Sigmoid colon (tissue), 7 donors: ENCODE results near the gene MLC1. TPM values are rescaled to one million over a fixed set of nuclear protein-coding genes. Genes with fewer than 3 reads are reported as not detected.

Experiments used
- DNase-seq: peaks from one replicate; pipeline ENCODE4 v3.0.0-alpha.2; 2019
- H3K27ac ChIP-seq, 4 donors: fragments of 200-600 bp; sonication (generic); one replicate each; pipeline ENCODE4 v1.5.1; 2016 to 2019; ENCODE audit warnings: mild to moderate bottlenecking in 1 of 4
- H3K27me3 ChIP-seq, 3 donors: fragments of 200-600 bp; sonication (generic); one replicate each; pipeline ENCODE4 v1.5.1; 2019; ENCODE audit warnings: mild to moderate bottlenecking in 1 of 3
- H3K36me3 ChIP-seq, 4 donors: fragments of 200-600 bp; sonication (generic); one replicate each; pipeline ENCODE4 v1.5.1; 2016 to 2019
- H3K4me1 ChIP-seq, 4 donors: fragments of 200-600 bp; sonication (generic); one replicate each; pipeline ENCODE4 v1.5.1; 2017 to 2019
- H3K4me3 ChIP-seq, 4 donors: fragments of 200-600 bp; sonication (generic); one replicate each; pipeline ENCODE4 v1.5.1; 2017 to 2019; ENCODE audit warnings: mild to moderate bottlenecking in 2 of 4, moderate library complexity in 1 of 4
- H3K9me3 ChIP-seq, 4 donors: fragments of 200-600 bp in 3 of 4; sonication (generic) in 3 of 4; one replicate each; pipeline versions ENCODE4 v1.5.1 to v1.6.1; 2013 to 2019
- EP300 ChIP-seq, 4 donors: sonication (generic); formaldehyde crosslinking; IDR thresholded peaks; one replicate each; pipeline ENCODE4 v1.6.1; 2017; ENCODE audit warnings: antibody characterized with exemption in 4 of 4
- POLR2A ChIP-seq, 2 donors: fragments of 450-650 bp; IDR thresholded peaks; one replicate each; pipeline ENCODE4 v1.6.1; 2016; ENCODE audit warnings: antibody characterized with exemption in 2 of 2, mild to moderate bottlenecking in 2 of 2, moderate library complexity in 2 of 2
- POLR2AphosphoS5 ChIP-seq, 4 donors: sonication (generic); formaldehyde crosslinking; IDR thresholded peaks; one replicate each; pipeline ENCODE4 v1.6.1; 2017; ENCODE audit warnings: antibody characterized with exemption in 4 of 4
- WGBS, 2 donors: extraction: QIAGEN DNeasy Blood & Tissue Kit; methylation state at CpG; one replicate each; pipeline ENCODE4 v1.1.7; 2013; 5-methylcytosine and 5-hydroxymethylcytosine counted together
- intact Hi-C: fragments of 100-400 bp; cut with DNase I; formaldehyde crosslinking; loops from one replicate; pipeline ENCODE4 v1.15.1; 2023
- polyA plus RNA-seq, 3 donors: library from polyadenylated mRNA; stranded (reverse); fragments of 200-250 nt; gene quantifications; one replicate each; pipeline ENCODE4 v1.2.3, GENCODE V29; 2013
- total RNA-seq, 4 donors: library from RNA; depleted of rRNA; stranded (reverse); fragments of >200 nt; gene quantifications; one replicate each; pipeline ENCODE4 v1.1.0, GENCODE V29; 2016
- TF ChIP-seq, protein P1 (sequence below), 4 experiments: fragments of 450-650 bp in 3 of 4; fragments of 200-600 bp in 1 of 4; IDR thresholded peaks; one replicate each; pipeline ENCODE4 v1.5.1; 2016 to 2019; ENCODE audit warnings: antibody characterized with exemption in 4 of 4, mild to moderate bottlenecking in 3 of 4, moderate library complexity in 2 of 4
- donor health status: healthy with polysubstance abuse.
- donor health status: Bipolar disorder and iron deficiency.
- donor health status: healthy.

The MLC1 gene
- total and polyA plus RNA-seq, 7 donors, result 0.14 to 0.23 (median 0.16) TPM; not detected in 4

DNA sequence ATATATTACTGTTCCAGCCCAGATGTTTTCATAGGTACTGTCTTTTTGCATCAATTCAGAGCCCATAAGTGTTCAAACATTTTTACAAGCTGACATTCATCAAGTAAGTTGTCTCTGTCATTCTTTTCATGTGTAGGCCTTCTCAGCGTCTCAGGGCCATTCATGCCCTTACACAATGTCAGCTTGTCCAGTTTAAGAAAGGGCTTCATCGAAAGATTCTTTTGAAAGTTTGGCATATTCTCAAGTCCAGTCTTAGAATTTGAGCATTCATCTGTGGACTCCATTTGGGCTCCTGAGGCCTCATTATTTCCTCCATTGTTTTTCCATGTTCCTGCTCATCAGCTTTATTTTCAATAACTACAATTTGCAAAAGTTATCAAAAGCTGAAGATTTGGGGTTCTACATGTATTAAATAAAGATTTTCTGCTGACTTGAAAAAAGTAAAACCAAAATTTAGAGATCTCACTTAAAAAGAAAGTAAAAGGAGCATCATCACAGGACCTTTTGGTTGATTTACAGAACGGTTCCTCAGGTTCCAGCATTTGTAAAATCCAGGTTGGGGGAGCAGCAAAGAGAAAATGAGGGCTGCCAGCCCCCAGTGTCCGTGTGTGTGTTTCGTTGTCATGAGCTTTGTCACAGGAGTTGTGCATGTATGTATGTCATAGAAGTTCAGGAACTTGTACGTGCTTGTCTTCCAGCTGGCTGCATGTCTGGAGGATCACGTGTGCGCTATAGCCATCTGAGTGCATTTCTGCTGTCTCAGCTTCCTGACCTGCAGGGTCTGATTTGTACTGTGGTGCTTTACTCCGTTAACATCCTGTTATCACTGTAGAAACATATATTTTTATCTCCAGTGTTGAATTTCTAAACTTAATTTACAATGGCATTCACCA, 20.2 kb upstream of the MLC1 start:
- Histone ChIP-seq H3K27me3 (no peaks in the 10 kb centered on the region), H3K4me1 (no peaks in the 10 kb centered on the region), H3K9me3 (no peaks in the 10 kb centered on the region), H3K36me3 (no peaks in the 10 kb centered on the region), H3K27ac (no peak overlapping the region), H3K4me3 (no peak overlapping the region)
- no peak for DNase-seq
- intact Hi-C loops, result no loop called here
- WGBS, 2 donors, result 44 to 76% methylated on average over 9 of the region's 9 CpGs
- TF ChIP-seq EP300 (IDR thresholded peaks at IDR 0.05) (no peak), POLR2A (IDR thresholded peaks at IDR 0.05) (no peak), POLR2AphosphoS5 (IDR thresholded peaks at IDR 0.05) (no peak)
- TF ChIP-seq, protein P1, sequence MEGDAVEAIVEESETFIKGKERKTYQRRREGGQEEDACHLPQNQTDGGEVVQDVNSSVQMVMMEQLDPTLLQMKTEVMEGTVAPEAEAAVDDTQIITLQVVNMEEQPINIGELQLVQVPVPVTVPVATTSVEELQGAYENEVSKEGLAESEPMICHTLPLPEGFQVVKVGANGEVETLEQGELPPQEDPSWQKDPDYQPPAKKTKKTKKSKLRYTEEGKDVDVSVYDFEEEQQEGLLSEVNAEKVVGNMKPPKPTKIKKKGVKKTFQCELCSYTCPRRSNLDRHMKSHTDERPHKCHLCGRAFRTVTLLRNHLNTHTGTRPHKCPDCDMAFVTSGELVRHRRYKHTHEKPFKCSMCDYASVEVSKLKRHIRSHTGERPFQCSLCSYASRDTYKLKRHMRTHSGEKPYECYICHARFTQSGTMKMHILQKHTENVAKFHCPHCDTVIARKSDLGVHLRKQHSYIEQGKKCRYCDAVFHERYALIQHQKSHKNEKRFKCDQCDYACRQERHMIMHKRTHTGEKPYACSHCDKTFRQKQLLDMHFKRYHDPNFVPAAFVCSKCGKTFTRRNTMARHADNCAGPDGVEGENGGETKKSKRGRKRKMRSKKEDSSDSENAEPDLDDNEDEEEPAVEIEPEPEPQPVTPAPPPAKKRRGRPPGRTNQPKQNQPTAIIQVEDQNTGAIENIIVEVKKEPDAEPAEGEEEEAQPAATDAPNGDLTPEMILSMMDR (IDR thresholded peaks at IDR 0.05), result no peak

DNA sequence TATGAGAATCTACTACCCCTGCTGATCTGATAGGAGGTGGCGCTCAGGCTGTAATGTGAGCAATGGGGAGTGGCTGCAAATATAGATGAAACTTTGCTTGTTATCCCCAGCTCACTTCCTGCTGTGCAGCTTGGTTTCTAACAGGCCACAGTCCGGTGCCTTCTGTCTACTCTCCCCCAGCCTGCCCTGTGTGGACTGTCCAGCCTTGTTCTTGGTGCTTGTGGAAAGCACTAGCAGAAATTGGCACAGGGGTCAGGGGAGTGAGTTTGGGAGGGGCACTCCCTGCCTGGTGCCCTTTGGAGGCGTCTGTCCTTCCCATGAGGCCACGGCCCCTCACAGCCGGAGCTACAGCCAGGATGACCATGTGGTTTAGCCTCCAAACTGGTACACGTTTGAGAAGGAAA, 18.9 kb upstream of the MLC1 start:
- 54 to 75% methylated on average over 6 of the region's 6 CpGs for WGBS, 2 donors
- intact Hi-C loops, result no loop called here
- Histone ChIP-seq H3K4me3 (no peak overlapping the region), H3K27me3 (no peaks in the 10 kb centered on the region), H3K36me3 (no peaks in the 10 kb centered on the region), H3K9me3 (no peaks in the 10 kb centered on the region), H3K4me1 (no peaks in the 10 kb centered on the region), H3K27ac (no peak overlapping the region)
- no peak for TF ChIP-seq EP300 (IDR thresholded peaks at IDR 0.05)
- no peak for TF ChIP-seq POLR2A (IDR thresholded peaks at IDR 0.05)
- TF ChIP-seq POLR2AphosphoS5 (IDR thresholded peaks at IDR 0.05), result no peak
- TF ChIP-seq, protein P1 (IDR thresholded peaks at IDR 0.05), result no peak
- DNase-seq, result no peak

DNA sequence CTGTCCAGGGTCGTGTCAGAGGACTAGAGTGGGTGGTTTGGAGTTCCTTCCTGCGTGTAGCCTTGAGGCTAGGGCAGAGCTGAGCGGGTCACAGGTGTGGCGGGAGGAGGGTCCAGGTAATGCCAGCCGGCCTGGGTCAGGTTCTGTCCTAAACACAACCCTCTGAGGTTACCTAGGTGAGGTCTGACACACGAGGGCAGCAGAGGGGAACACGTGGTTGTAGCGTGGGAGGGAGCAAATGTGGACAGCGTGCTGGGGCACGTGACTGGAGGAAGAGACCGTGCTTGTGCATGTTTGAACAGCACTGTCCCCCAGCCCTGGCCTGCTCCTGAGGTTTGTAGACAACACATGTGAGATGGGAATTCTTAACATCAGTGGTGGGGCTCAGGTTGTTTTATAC, 17.7 kb upstream of the MLC1 start:
- Histone ChIP-seq H3K4me1 (no peaks in the 10 kb centered on the region), H3K27ac (no peak overlapping the region), H3K36me3 (no peaks in the 10 kb centered on the region), H3K9me3 (no peaks in the 10 kb centered on the region), H3K27me3 (no peaks in the 10 kb centered on the region), H3K4me3 (no peak overlapping the region)
- no peak for DNase-seq
- 38 to 40% methylated on average over 11 of the region's 11 CpGs for WGBS, 2 donors
- TF ChIP-seq, protein P1 (IDR thresholded peaks at IDR 0.05), result no peak
- TF ChIP-seq POLR2AphosphoS5 (IDR thresholded peaks at IDR 0.05) (no peak), EP300 (IDR thresholded peaks at IDR 0.05) (no peak), POLR2A (IDR thresholded peaks at IDR 0.05) (no peak)
- intact Hi-C loops, result no loop called here

DNA sequence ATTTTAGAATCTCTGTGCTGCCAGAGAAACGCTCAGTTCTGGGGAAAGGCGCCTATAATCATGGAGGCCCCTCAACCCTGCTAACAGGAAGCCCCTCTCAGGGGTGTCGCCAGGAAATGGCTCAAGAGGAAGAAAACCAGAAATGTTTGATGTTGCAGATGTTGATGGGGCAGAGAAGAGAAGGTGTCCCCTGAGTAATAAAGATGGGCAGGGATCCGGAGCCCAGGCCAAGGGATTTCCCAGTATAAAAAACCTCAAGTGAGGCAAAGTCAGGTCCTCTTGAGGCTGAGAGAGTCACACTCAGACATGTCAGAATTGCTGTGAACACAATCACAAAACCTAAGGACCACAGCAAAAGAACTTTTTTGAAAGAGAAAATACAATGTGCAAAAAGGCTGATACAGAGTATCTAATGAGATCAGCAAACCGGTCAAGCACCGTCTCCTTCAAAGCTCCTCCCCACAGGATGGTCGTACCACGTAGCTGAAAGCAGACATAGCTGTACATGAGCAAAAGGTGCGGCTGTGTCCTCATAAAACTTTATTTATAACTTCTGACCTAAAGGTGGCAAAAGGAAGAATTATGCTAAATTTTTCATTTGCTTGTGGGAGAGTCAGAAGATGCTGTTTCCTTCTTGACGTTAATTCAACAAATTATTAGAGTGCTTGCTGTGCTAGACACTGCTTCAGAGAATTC, 16.8 kb upstream of the MLC1 start:
- intact Hi-C loops, result no loop called here
- Histone ChIP-seq H3K4me1 (no peaks in the 10 kb centered on the region), H3K27ac (no peak overlapping the region), H3K4me3 (no peak overlapping the region), H3K9me3 (no peaks in the 10 kb centered on the region), H3K27me3 (peaks cover 0 to 5% (median 0%) of the 10 kb centered on the region in 3 donors), H3K36me3 (no peaks in the 10 kb centered on the region)
- TF ChIP-seq POLR2AphosphoS5 (IDR thresholded peaks at IDR 0.05) (no peak), EP300 (IDR thresholded peaks at IDR 0.05) (no peak), POLR2A (IDR thresholded peaks at IDR 0.05) (no peak)
- TF ChIP-seq, protein P1 (IDR thresholded peaks at IDR 0.05), result no peak
- 54 to 65% methylated on average over 10 of the region's 10 CpGs for WGBS, 2 donors
- no peak for DNase-seq
